ENCODE measurements around the gene EPHB4.

GRCh38 chr7:100865938-100866728 is 38.8 kb upstream of the EPHB4 start:
- no peak for TF ChIP-seq CTCF (conservative IDR thresholded peaks at IDR 0.05; ENCODE audit: low read length)
- no peak for TF ChIP-seq EZH2phosphoT487 (IDR thresholded peaks at IDR 0.05; ENCODE audit: borderline replicate concordance)

Data from Loucy (cell line).